ENCODE results near the gene HACD1.
A peak's percentile ranks its signal among the peaks of the same experiment; 100 is the strongest.

HACD1 gene

DNA sequence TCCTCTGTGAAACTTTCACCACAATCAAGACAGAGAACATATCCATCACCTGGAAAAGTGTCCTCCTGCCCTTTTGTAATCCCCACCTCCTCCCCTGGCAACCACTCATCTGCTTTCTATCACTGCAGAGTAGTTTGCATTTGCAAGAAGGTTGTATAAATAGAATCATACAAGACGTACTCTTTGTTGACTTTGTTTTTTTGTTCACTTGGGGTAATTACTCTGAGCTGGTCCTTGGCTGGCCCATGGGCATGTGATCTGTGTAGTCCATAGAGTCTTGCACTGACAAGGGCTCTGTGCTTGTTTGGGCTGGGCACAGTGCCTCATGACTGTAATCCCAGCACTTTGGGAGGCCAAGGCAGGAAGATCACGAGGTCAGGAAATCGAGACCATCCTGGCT, 7.8 kb upstream of the HACD1 start:
- no peak overlapping the region for H3K4me3 ChIP-seq (replicated peaks; ENCODE audit: low read depth, low read length)
- DNase-seq (ENCODE audit: low read depth) = no peak
- no peak for TF ChIP-seq CTCF (IDR thresholded peaks at IDR 0.05; ENCODE audit: low read length, missing control alignments)

DNA sequence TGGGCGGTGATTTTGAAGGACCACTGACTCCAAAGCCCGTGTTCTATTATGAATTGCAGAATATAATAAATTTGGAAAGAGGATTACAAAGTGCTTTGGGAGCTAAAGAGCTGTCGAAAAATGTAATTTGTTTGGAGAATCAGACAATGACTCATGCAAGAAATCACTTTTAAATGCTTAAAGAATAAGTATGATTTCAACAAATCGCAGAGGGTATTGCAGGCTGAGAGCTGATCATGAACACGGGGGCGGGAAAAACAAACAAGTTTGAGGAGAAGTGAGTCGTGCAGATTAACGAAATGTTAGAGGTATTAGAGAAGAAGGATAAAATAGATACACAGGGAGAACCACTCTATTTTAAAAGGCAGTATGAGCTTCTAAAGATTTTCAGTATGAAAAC, 4.9 kb upstream of the HACD1 start:
- DNase-seq (ENCODE audit: low read depth) = no peak
- no peak overlapping the region for H3K4me3 ChIP-seq (replicated peaks; ENCODE audit: low read depth, low read length)
- no peak for TF ChIP-seq CTCF (IDR thresholded peaks at IDR 0.05; ENCODE audit: low read length, missing control alignments)

DNA sequence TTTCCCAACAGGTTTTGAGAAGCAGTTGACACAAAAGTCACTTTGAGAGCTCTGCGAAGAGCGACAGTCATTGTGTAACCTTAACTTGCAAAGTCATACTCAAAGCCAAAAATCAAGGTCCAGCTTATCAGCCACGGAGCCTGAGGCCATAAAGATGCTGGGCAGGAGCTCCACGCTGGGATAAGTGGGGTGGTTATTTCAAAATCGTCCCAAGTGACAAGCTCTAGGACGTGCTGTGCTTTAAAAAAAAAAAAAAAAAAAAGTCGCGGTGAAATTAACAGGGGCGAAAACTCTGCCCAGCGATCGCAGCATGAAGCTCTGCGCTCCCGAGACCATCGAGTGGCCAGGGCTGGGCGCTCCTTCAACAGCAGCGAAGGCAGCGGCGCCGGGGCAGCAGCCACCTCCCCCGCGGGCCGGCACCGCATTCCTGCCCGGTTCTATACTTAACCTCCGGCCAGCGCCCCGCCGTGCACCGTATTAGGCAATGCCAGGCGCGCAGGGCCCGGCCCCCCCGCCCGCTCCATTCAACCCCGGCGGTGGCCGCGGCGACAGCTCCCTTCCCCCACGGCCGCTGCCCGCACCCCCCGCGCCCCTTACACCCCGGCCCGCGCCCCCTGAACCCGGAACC, 657 bp downstream of the HACD1 start:
- TF ChIP-seq CTCF (IDR thresholded peaks at IDR 0.05; ENCODE audit: low read length, missing control alignments) = no peak
- peak overlapping the region; percentile 66 for H3K4me3 ChIP-seq (replicated peaks; ENCODE audit: low read depth, low read length)
- DNase-seq (ENCODE audit: low read depth) = peak; percentile 62

- DNase-seq (ENCODE audit: low read depth) = no peak
- no peak for TF ChIP-seq CTCF (IDR thresholded peaks at IDR 0.05; ENCODE audit: low read length, missing control alignments)
- H3K4me3 ChIP-seq (replicated peaks; ENCODE audit: low read depth, low read length) = no peak overlapping the region
These were observed 7.6 kb downstream of the HACD1 start for GRCh38 chr10:17609523-17610079.

GRCh38 chr10:17607603-17608332, 9.4 kb downstream of the HACD1 start:
- TF ChIP-seq CTCF (IDR thresholded peaks at IDR 0.05; ENCODE audit: low read length, missing control alignments) = peak; percentile 82
- no peak overlapping the region for H3K4me3 ChIP-seq (replicated peaks; ENCODE audit: low read depth, low read length)
- peak; percentile 76 for DNase-seq (ENCODE audit: low read depth)

DNA sequence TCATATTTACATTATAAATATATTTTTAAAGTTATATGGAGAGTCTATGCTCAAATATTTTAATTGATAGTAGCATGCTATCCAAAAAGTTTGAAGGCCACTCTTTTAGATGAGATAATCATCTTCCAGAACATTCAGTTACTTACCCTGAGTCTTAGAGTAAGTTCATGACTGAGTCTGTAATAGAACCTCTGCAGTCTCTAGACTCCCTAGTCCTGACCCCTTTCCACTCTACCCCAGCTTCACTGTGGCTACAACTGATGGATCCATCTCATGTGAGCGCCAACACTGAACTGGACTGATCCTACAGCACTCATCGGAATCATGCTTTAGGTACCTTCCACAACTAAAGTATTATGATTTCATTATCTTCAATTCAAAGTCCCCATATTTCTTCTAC, 10.1 kb downstream of the HACD1 start:
- H3K4me3 ChIP-seq (replicated peaks; ENCODE audit: low read depth, low read length) = no peak overlapping the region
- no peak for TF ChIP-seq CTCF (IDR thresholded peaks at IDR 0.05; ENCODE audit: low read length, missing control alignments)
- DNase-seq (ENCODE audit: low read depth) = no peak
